ENCODE data around the gene STX11.

Gene STX11

GRCh38 chr6:144232176-144232831 lies 82.0 kb downstream of the STX11 start:
- Histone ChIP-seq H3K4me1 (ENCODE audit: control insufficient read depth, insufficient read depth, low read length) (peaks cover 18% of the 10 kb centered on the region), H3K4me3 (ENCODE audit: low read depth, low read length) (no peak overlapping the region), H3K36me3 (ENCODE audit: control insufficient read depth, insufficient read depth, low read length) (no peaks in the 10 kb centered on the region), H3K27me3 (ENCODE audit: control insufficient read depth, insufficient read depth, low read length) (no peaks in the 10 kb centered on the region), H3K9ac (ENCODE audit: low read length) (no peak overlapping the region), H3K9me3 (ENCODE audit: control insufficient read depth, insufficient read depth, low read depth, low read length) (peaks cover 16% of the 10 kb centered on the region), H3K27ac (ENCODE audit: low read depth, low read length) (no peak overlapping the region)

- H3K9me3 ChIP-seq (ENCODE audit: control insufficient read depth, insufficient read depth, low read depth, low read length), result peaks cover 19% of the 10 kb centered on the region
- no peaks in the 10 kb centered on the region for H3K36me3 ChIP-seq (ENCODE audit: control insufficient read depth, insufficient read depth, low read length)
- H3K9ac ChIP-seq (ENCODE audit: low read length), result no peak overlapping the region
Observed at GRCh38 chr6:144232832-144233230, 82.5 kb downstream of the STX11 start.

GRCh38 chr6:144234399-144234798 lies 84.1 kb downstream of the STX11 start:
- Histone ChIP-seq H3K27me3 (ENCODE audit: control insufficient read depth, insufficient read depth, low read length) (no peaks in the 10 kb centered on the region), H3K4me3 (ENCODE audit: low read depth, low read length) (peak overlapping the region; percentile 4; the same call in 1 of the 2 replicates), H3K36me3 (ENCODE audit: control insufficient read depth, insufficient read depth, low read length) (no peaks in the 10 kb centered on the region), H3K9me3 (ENCODE audit: control insufficient read depth, insufficient read depth, low read depth, low read length) (peaks cover 25% of the 10 kb centered on the region), H3K27ac (ENCODE audit: low read depth, low read length) (peak overlapping the region; percentile 57), H3K9ac (ENCODE audit: low read length) (no peak overlapping the region), H3K4me1 (ENCODE audit: control insufficient read depth, insufficient read depth, low read length) (peaks cover 18% of the 10 kb centered on the region)

More at GRCh38 chr6:144232832-144233230, 82.5 kb downstream of the STX11 start:
- H3K27me3 ChIP-seq (ENCODE audit: control insufficient read depth, insufficient read depth, low read length), result no peaks in the 10 kb centered on the region
- H3K4me1 ChIP-seq (ENCODE audit: control insufficient read depth, insufficient read depth, low read length), result peaks cover 18% of the 10 kb centered on the region
- no peak overlapping the region for H3K4me3 ChIP-seq (ENCODE audit: low read depth, low read length)
- H3K27ac ChIP-seq (ENCODE audit: low read depth, low read length), result no peak overlapping the region

GRCh38 chr6:144234935-144235334 lies 84.6 kb downstream of the STX11 start:
- Histone ChIP-seq H3K9me3 (ENCODE audit: control insufficient read depth, insufficient read depth, low read depth, low read length) (peaks cover 25% of the 10 kb centered on the region), H3K36me3 (ENCODE audit: control insufficient read depth, insufficient read depth, low read length) (no peaks in the 10 kb centered on the region), H3K27ac (ENCODE audit: low read depth, low read length) (peak overlapping the region; percentile 51), H3K4me1 (ENCODE audit: control insufficient read depth, insufficient read depth, low read length) (peaks cover 18% of the 10 kb centered on the region), H3K27me3 (ENCODE audit: control insufficient read depth, insufficient read depth, low read length) (no peaks in the 10 kb centered on the region), H3K9ac (ENCODE audit: low read length) (no peak overlapping the region), H3K4me3 (ENCODE audit: low read depth, low read length) (peak overlapping the region; percentile 4; the same call in 1 of the 2 replicates)
